ENCODE results near the gene AGPAT4. TPM values are rescaled to one million over a fixed set of nuclear protein-coding genes. Genes with fewer than 3 reads are reported as not detected.
"Not testable (repeated sequence)": the region's sequence is repeated elsewhere in the genome, so short reads cannot be mapped to it uniquely, and the experiment has no call there.

Gene AGPAT4
- 10 to 100 TPM; 13.4 to 14.8 TPM for total RNA-seq
- polyA plus RNA-seq (ENCODE audit: insufficient read length in 6 of 6) = 10 to 100 TPM; 12.4 to 19.4 (median 16.3) TPM
- long read RNA-seq, donor 1, full-length matches to known transcripts = 2 of 7 reads
- long read RNA-seq, donor 1, partial matches to known transcripts = 5 of 7 reads
- long read RNA-seq, donor 1, other reads (novel, unspliced or antisense) = 0 of 7 reads
- long read RNA-seq, donor 2, full-length matches to known transcripts = 2 of 2 reads
- long read RNA-seq, donor 2, partial matches to known transcripts = 0 of 2 reads
- long read RNA-seq, donor 2, other reads (novel, unspliced or antisense) = 0 of 2 reads
- long read RNA-seq, donor 3, partial matches to known transcripts = 0 of 2 reads
- long read RNA-seq, donor 3, other reads (novel, unspliced or antisense) = 0 of 2 reads
- long read RNA-seq, donor 4, full-length matches to known transcripts = 2 of 3 reads
- long read RNA-seq, donor 4, partial matches to known transcripts = 0 of 3 reads
- long read RNA-seq, donor 4, other reads (novel, unspliced or antisense) = 1 of 3 reads
- long read RNA-seq, donor 5, full-length matches to known transcripts = 3 of 3 reads
- long read RNA-seq, donor 5, partial matches to known transcripts = 0 of 3 reads
- long read RNA-seq, donor 5, other reads (novel, unspliced or antisense) = 0 of 3 reads
- long read RNA-seq, donor 6, full-length matches to known transcripts = 4 of 4 reads
- long read RNA-seq, donor 6, partial matches to known transcripts = 0 of 4 reads
- long read RNA-seq, donor 6, other reads (novel, unspliced or antisense) = 0 of 4 reads
- long read RNA-seq, donor 7 = 0 reads
- long read RNA-seq, donor 8, full-length matches to known transcripts = 6 of 6 reads
- long read RNA-seq, donor 8, partial matches to known transcripts = 0 of 6 reads
- long read RNA-seq, donor 8, other reads (novel, unspliced or antisense) = 0 of 6 reads
- long read RNA-seq, donor 9 = 0 reads
- long read RNA-seq, donor 10, partial matches to known transcripts = 0 of 2 reads
- long read RNA-seq, donor 10, other reads (novel, unspliced or antisense) = 1 of 2 reads
- long read RNA-seq, donor 11, full-length matches to known transcripts = 12 of 20 reads
- long read RNA-seq, donor 11, partial matches to known transcripts = 8 of 20 reads
- long read RNA-seq, donor 11, other reads (novel, unspliced or antisense) = 0 of 20 reads
- long read RNA-seq, donor 12 = 0 reads

- intact Hi-C loops (cut with DNase I) = no loop called here
- Histone ChIP-seq H3K36me3 (no peaks in the 10 kb centered on the region), H3K27ac (peak within 1 kb of the TSS; percentile 61 to 85), H3K9me3 (no peaks in the 10 kb centered on the region), H3K27me3 (no peaks in the 10 kb centered on the region), H3K4me1 (peaks cover 0 to 19% of the 10 kb centered on the region in 2 donors), H3K4me3 (peak within 1 kb of the TSS; percentile 65)
- ATAC-seq = peak; percentile 99
- DNase-seq = peak in 3 of 4 donors; percentile 71 to 95 (median 91)
- TF ChIP-seq CTCF (IDR thresholded peaks at IDR 0.05) = no peak
Observed at GRCh38 chr6:161273752-161274487, at the start of gene AGPAT4. AGPAT4 (minus strand) TSS chr6:161274061; CDS start chr6:161232213, 41,848 bp downstream.

GRCh38 chr6:161319231-161319630 lies 45.4 kb upstream of the AGPAT4 start:
- Histone ChIP-seq H3K4me1 (no peaks in the 10 kb centered on the region), H3K4me3 (no peak overlapping the region), H3K9me3 (peaks cover 0 to 9% of the 10 kb centered on the region in 2 donors), H3K27me3 (no peaks in the 10 kb centered on the region), H3K36me3 (no peaks in the 10 kb centered on the region), H3K27ac (no peak overlapping the region)
- no peak for TF ChIP-seq CTCF (IDR thresholded peaks at IDR 0.05)
- DNase-seq (no peak), ATAC-seq (no peak)
- intact Hi-C loops (cut with DNase I) = no loop called here

GRCh38 chr6:161318456-161318855 lies 44.6 kb upstream of the AGPAT4 start:
- H3K4me3 ChIP-seq = no peak overlapping the region
- TF ChIP-seq CTCF (IDR thresholded peaks at IDR 0.05) = no peak
- no peak overlapping the region for H3K27ac ChIP-seq
- intact Hi-C loops (cut with DNase I) = no loop called here
- no peaks in the 10 kb centered on the region for H3K4me1 ChIP-seq
- H3K36me3 ChIP-seq = no peaks in the 10 kb centered on the region
- H3K27me3 ChIP-seq = no peaks in the 10 kb centered on the region
- ATAC-seq (no peak), DNase-seq (peak in 1 of 4 donors; percentile 5)
- peaks cover 0 to 9% of the 10 kb centered on the region in 2 donors for H3K9me3 ChIP-seq

- Histone ChIP-seq H3K4me3 (no peak overlapping the region), H3K27ac (no peak overlapping the region), H3K36me3 (no peaks in the 10 kb centered on the region), H3K27me3 (no peaks in the 10 kb centered on the region), H3K4me1 (no peaks in the 10 kb centered on the region), H3K9me3 (peaks cover 0 to 9% of the 10 kb centered on the region in 2 donors)
- TF ChIP-seq CTCF (IDR thresholded peaks at IDR 0.05) = no peak
- DNase-seq = no peak
- no peak for ATAC-seq
- intact Hi-C loops (cut with DNase I) = no loop called here
Observed at GRCh38 chr6:161316531-161316930, 42.7 kb upstream of the AGPAT4 start.

GRCh38 chr6:161315246-161315917 lies 41.5 kb upstream of the AGPAT4 start:
- intact Hi-C loops (cut with DNase I); H3K4me3 ChIP-seq; DNase-seq; H3K4me1 ChIP-seq; H3K9me3 ChIP-seq; H3K27me3 ChIP-seq; H3K27ac ChIP-seq; ATAC-seq; H3K36me3 ChIP-seq: not testable (repeated sequence)

- intact Hi-C loops (cut with DNase I); H3K4me1 ChIP-seq; H3K36me3 ChIP-seq; H3K27me3 ChIP-seq; H3K9me3 ChIP-seq; H3K4me3 ChIP-seq; ATAC-seq; DNase-seq; H3K27ac ChIP-seq: not testable (repeated sequence)
Observed at GRCh38 chr6:161314541-161315245, 40.8 kb upstream of the AGPAT4 start.

All from left lung (tissue), 14 donors.